Measurements from ENCODE around the gene SORCS2. TPM values are rescaled to one million over a fixed set of nuclear protein-coding genes. Genes with fewer than 3 reads are reported as not detected.

SORCS2 gene
- total RNA-seq, 1 experiment from 2014 or later, result 0.15 TPM

GRCh38 chr4:7766661-7767345, 574.5 kb downstream of the SORCS2 start:
- intact Hi-C loops (cut with micrococcal nuclease; ENCODE audit: unreplicated experiment), result no loop called here
- in situ Hi-C loops (cut with HindIII; ENCODE audit: low pct_unique_long_range_greater_than_20kb, low sequenced_read_pairs), result no loop called here
- H3K27ac ChIP-seq (ENCODE audit: low read length), result peak overlapping the region; percentile 94
- ChIA-PET POLR2A (no interaction called here), CTCF (no interaction called here)
- TF ChIP-seq, protein P1, sequence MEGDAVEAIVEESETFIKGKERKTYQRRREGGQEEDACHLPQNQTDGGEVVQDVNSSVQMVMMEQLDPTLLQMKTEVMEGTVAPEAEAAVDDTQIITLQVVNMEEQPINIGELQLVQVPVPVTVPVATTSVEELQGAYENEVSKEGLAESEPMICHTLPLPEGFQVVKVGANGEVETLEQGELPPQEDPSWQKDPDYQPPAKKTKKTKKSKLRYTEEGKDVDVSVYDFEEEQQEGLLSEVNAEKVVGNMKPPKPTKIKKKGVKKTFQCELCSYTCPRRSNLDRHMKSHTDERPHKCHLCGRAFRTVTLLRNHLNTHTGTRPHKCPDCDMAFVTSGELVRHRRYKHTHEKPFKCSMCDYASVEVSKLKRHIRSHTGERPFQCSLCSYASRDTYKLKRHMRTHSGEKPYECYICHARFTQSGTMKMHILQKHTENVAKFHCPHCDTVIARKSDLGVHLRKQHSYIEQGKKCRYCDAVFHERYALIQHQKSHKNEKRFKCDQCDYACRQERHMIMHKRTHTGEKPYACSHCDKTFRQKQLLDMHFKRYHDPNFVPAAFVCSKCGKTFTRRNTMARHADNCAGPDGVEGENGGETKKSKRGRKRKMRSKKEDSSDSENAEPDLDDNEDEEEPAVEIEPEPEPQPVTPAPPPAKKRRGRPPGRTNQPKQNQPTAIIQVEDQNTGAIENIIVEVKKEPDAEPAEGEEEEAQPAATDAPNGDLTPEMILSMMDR (IDR thresholded peaks at IDR 0.05), result no peak
- TF ChIP-seq TCF7L2 (IDR thresholded peaks at IDR 0.05; ENCODE audit: low read depth, low read length), result peak; percentile 38; the same call in 1 of the 2 replicates
- TF ChIP-seq SIN3A (IDR thresholded peaks at IDR 0.05; ENCODE audit: borderline replicate concordance, insufficient read depth, low read depth, low read length), result no peak
- TF ChIP-seq, protein P2, sequence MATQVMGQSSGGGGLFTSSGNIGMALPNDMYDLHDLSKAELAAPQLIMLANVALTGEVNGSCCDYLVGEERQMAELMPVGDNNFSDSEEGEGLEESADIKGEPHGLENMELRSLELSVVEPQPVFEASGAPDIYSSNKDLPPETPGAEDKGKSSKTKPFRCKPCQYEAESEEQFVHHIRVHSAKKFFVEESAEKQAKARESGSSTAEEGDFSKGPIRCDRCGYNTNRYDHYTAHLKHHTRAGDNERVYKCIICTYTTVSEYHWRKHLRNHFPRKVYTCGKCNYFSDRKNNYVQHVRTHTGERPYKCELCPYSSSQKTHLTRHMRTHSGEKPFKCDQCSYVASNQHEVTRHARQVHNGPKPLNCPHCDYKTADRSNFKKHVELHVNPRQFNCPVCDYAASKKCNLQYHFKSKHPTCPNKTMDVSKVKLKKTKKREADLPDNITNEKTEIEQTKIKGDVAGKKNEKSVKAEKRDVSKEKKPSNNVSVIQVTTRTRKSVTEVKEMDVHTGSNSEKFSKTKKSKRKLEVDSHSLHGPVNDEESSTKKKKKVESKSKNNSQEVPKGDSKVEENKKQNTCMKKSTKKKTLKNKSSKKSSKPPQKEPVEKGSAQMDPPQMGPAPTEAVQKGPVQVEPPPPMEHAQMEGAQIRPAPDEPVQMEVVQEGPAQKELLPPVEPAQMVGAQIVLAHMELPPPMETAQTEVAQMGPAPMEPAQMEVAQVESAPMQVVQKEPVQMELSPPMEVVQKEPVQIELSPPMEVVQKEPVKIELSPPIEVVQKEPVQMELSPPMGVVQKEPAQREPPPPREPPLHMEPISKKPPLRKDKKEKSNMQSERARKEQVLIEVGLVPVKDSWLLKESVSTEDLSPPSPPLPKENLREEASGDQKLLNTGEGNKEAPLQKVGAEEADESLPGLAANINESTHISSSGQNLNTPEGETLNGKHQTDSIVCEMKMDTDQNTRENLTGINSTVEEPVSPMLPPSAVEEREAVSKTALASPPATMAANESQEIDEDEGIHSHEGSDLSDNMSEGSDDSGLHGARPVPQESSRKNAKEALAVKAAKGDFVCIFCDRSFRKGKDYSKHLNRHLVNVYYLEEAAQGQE (IDR thresholded peaks at IDR 0.05; ENCODE audit: insufficient read depth in 1 of 2, low read depth in 2 of 2, low read length in 1 of 2), result no peak
- peak; percentile 22; the same call in 1 of the 2 replicates for TF ChIP-seq POLR2AphosphoS5 (IDR thresholded peaks at IDR 0.05; ENCODE audit: low read depth, low read length)
- H3K9me3 ChIP-seq (ENCODE audit: control insufficient read depth, insufficient read depth, low read depth, low read length), result no peaks in the 10 kb centered on the region
- H3K27me3 ChIP-seq (ENCODE audit: control insufficient read depth, insufficient read depth, low read length), result no peaks in the 10 kb centered on the region
- DNase-seq (ENCODE audit: low read depth, low spot score) (no peak), ATAC-seq (peak; percentile 2; the same call in 1 of the 2 replicates)
- no TSS peak for BruUV-seq (replicated peaks)
- H3K4me3 ChIP-seq (ENCODE audit: low read depth in 2 of 2, low read length in 2 of 2), result no peak overlapping the region
- peaks cover 6% of the 10 kb centered on the region for H3K36me3 ChIP-seq (ENCODE audit: control insufficient read depth, insufficient read depth, low read length)
- peaks cover 92% of the 10 kb centered on the region for H3K4me1 ChIP-seq (ENCODE audit: control insufficient read depth, insufficient read depth, low read length)

- in situ Hi-C loops (cut with HindIII; ENCODE audit: low pct_unique_long_range_greater_than_20kb, low sequenced_read_pairs), result no loop called here
These were observed 575.2 kb downstream of the SORCS2 start for GRCh38 chr4:7767526-7767925.

More at GRCh38 chr4:7767526-7767925, 575.2 kb downstream of the SORCS2 start:
- Histone ChIP-seq H3K27me3 (ENCODE audit: control insufficient read depth, insufficient read depth, low read length) (no peaks in the 10 kb centered on the region), H3K4me3 (ENCODE audit: low read depth in 2 of 2, low read length in 2 of 2) (no peak overlapping the region), H3K9me3 (ENCODE audit: control insufficient read depth, insufficient read depth, low read depth, low read length) (no peaks in the 10 kb centered on the region), H3K27ac (ENCODE audit: low read length) (peak overlapping the region; percentile 94), H3K36me3 (ENCODE audit: control insufficient read depth, insufficient read depth, low read length) (peaks cover 6% of the 10 kb centered on the region), H3K4me1 (ENCODE audit: control insufficient read depth, insufficient read depth, low read length) (peaks cover 92% of the 10 kb centered on the region)
- no TSS peak for BruUV-seq (replicated peaks)
- ChIA-PET POLR2A (no interaction called here), CTCF (interaction anchor here (1.8 kb wide), 1 partner anchor 35 kb away, joined by 3 read pairs; no protein-coding TSS in a partner anchor)
- intact Hi-C loops (cut with micrococcal nuclease; ENCODE audit: unreplicated experiment), result no loop called here
- TF ChIP-seq POLR2AphosphoS5 (IDR thresholded peaks at IDR 0.05; ENCODE audit: low read depth, low read length) (no peak), TCF7L2 (IDR thresholded peaks at IDR 0.05; ENCODE audit: low read depth, low read length) (no peak), SIN3A (IDR thresholded peaks at IDR 0.05; ENCODE audit: borderline replicate concordance, insufficient read depth, low read depth, low read length) (no peak)
- TF ChIP-seq, protein P1 (IDR thresholded peaks at IDR 0.05), result no peak
- ATAC-seq (no peak), DNase-seq (ENCODE audit: low read depth, low spot score) (no peak)

Measured in Panc1 (cell line).